Tibial nerve (tissue), 3 donors: Measurements from ENCODE around the gene RHD.
"Not testable (repeated sequence)": the region's sequence is repeated elsewhere in the genome, so short reads cannot be mapped to it uniquely, and the experiment has no call there.

Experiments used
- POLR2A ChIP-seq, 2 donors: fragments of 450-650 bp; IDR thresholded peaks; one replicate each; pipeline ENCODE4 v1.6.1; 2017; ENCODE audit warnings: antibody characterized with exemption in 2 of 2, mild to moderate bottlenecking in 2 of 2, moderate library complexity in 2 of 2
- TF ChIP-seq, protein P1 (sequence below), 5 experiments: fragments of 200-600 bp in 3 of 5; fragments of 450-650 bp in 2 of 5; sonication (generic) in 3 of 5; IDR thresholded peaks; one replicate each; pipeline ENCODE4 v1.5.1; 2016 to 2019; ENCODE audit warnings: antibody characterized with exemption in 5 of 5, mild to moderate bottlenecking in 3 of 5, moderate library complexity in 2 of 5

DNA sequence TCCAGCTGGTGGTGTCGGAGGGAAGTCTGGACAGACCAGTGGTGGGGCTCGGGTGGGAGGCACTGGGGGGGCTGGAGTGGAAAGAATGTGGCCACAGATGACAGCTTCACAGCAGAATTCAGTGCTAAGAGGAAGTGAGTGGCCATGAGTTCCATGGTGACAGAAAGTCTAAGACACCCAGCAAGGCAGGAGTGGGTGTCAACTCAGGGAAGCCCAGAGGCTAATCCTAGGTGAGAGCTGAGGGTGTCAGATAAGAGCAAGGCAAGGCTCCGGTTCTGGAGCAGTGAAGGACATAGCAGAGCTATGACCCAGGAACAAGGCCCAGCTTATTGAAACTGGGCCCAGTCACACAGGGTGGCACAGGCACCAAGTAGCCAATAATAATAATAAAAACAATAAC, 30.0 kb downstream of the RHD start:
- not testable (repeated sequence) for TF ChIP-seq POLR2A (IDR thresholded peaks at IDR 0.05)
- TF ChIP-seq, protein P1, sequence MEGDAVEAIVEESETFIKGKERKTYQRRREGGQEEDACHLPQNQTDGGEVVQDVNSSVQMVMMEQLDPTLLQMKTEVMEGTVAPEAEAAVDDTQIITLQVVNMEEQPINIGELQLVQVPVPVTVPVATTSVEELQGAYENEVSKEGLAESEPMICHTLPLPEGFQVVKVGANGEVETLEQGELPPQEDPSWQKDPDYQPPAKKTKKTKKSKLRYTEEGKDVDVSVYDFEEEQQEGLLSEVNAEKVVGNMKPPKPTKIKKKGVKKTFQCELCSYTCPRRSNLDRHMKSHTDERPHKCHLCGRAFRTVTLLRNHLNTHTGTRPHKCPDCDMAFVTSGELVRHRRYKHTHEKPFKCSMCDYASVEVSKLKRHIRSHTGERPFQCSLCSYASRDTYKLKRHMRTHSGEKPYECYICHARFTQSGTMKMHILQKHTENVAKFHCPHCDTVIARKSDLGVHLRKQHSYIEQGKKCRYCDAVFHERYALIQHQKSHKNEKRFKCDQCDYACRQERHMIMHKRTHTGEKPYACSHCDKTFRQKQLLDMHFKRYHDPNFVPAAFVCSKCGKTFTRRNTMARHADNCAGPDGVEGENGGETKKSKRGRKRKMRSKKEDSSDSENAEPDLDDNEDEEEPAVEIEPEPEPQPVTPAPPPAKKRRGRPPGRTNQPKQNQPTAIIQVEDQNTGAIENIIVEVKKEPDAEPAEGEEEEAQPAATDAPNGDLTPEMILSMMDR (IDR thresholded peaks at IDR 0.05) = not testable (repeated sequence)
